HEK293T (cell line): ENCODE data around the gene MROH2A.

Source experiments
- ARNT ChIP-seq: fragments of 450-650 bp; IDR thresholded peaks from 2 replicates; pipeline ENCODE4 v1.6.1; 2017; ENCODE audit warnings: mild to moderate bottlenecking
- BHLHE40 ChIP-seq: fragments of 450-650 bp; IDR thresholded peaks from 2 replicates; pipeline ENCODE4 v1.6.1; 2016; ENCODE audit warnings: mild to moderate bottlenecking, moderate library complexity, borderline replicate concordance
- CTBP1 ChIP-seq: fragments of 450-650 bp; IDR thresholded peaks from 2 replicates; pipeline ENCODE4 v1.6.1; 2016; ENCODE audit warnings: borderline replicate concordance
- ELF4 ChIP-seq: fragments of 450-650 bp; IDR thresholded peaks from 2 replicates; pipeline ENCODE4 v1.6.1; 2017; ENCODE audit warnings: antibody characterized with exemption
- FOXK2 ChIP-seq: fragments of 450-650 bp; IDR thresholded peaks from 2 replicates; pipeline ENCODE4 v1.6.1; 2016; ENCODE audit warnings: mild to moderate bottlenecking
- L3MBTL2 ChIP-seq: fragments of 450-650 bp; conservative IDR thresholded peaks from 2 replicates; pipeline ENCODE4 v1.6.1; 2016; ENCODE audit warnings: mild to moderate bottlenecking
- PKNOX1 ChIP-seq: fragments of 450-650 bp; IDR thresholded peaks from 2 replicates; pipeline ENCODE4 v1.6.1; 2016
- SP1 ChIP-seq: fragments of 450-650 bp; IDR thresholded peaks from 2 replicates; pipeline ENCODE4 v1.6.1; 2017
- SUZ12 ChIP-seq: fragments of 450-650 bp; IDR thresholded peaks from 2 replicates; pipeline ENCODE4 v1.6.1; 2016; ENCODE audit warnings: mild to moderate bottlenecking
- TARDBP ChIP-seq: fragments of 450-650 bp; IDR thresholded peaks from 2 replicates; pipeline ENCODE4 v1.6.1; 2016
- ZNF384 ChIP-seq: fragments of 450-650 bp; IDR thresholded peaks from 2 replicates; pipeline ENCODE4 v1.6.1; 2016

- TF ChIP-seq SP1, result no peak
- no peak for TF ChIP-seq CTBP1
- TF ChIP-seq SUZ12, result no peak
- TF ChIP-seq ARNT, result no peak
- TF ChIP-seq TARDBP, result no peak
- TF ChIP-seq ZNF384, result no peak
- no peak for TF ChIP-seq ELF4
- no peak for TF ChIP-seq PKNOX1
- no peak for TF ChIP-seq BHLHE40
- no peak for TF ChIP-seq L3MBTL2
- TF ChIP-seq FOXK2, result no peak
Measured at GRCh38 chr2:233793465-233794127, 15.5 kb downstream of the MROH2A start.
